HepG2 (cell line): ENCODE results near the gene PRR22. TPM values are rescaled to one million over a fixed set of nuclear protein-coding genes. Genes with fewer than 3 reads are reported as not detected.
A peak's percentile ranks its signal among the peaks of the same experiment; 100 is the strongest.

Source experiments
- GATAD1 ChIP-seq: IDR thresholded peaks from 2 replicates; pipeline ENCODE4 v1.6.1; 2016; ENCODE audit warnings: missing genetic modification reagents, missing compliant biosample characterization
- HMG20B ChIP-seq: conservative IDR thresholded peaks from 2 replicates; pipeline ENCODE4 v1.6.1; 2016; ENCODE audit warnings: missing genetic modification reagents, missing compliant biosample characterization
- MAZ ChIP-seq, 2 experiments: sonication (generic) in 1 of 2; formaldehyde crosslinking in 1 of 2; IDR thresholded peaks; 2 replicates each; pipeline versions ENCODE4 v1.5.0 to v1.6.1; 2012 to 2020; ENCODE audit warnings: low read depth in 2 of 2, mild to moderate bottlenecking in 2 of 2, borderline replicate concordance in 1 of 2, improper control_type of control experiment in 1 of 2, low read length in 1 of 2, missing genetic modification reagents in 1 of 2, moderate library complexity in 1 of 2
- POLR2AphosphoS5 ChIP-seq: IDR thresholded peaks from 2 replicates; pipeline ENCODE4 v1.6.1; 2012; ENCODE audit warnings: low read depth, low read length
- ZNF318 ChIP-seq: sonication (generic); formaldehyde crosslinking; IDR thresholded peaks from 2 replicates; pipeline ENCODE4 v1.4.0; 2020; ENCODE audit warnings: mild to moderate bottlenecking, missing genetic modification reagents
- ZNF326 ChIP-seq: sonication (generic); formaldehyde crosslinking; IDR thresholded peaks from 2 replicates; pipeline ENCODE4 v1.4.0; 2020; ENCODE audit warnings: missing genetic modification reagents, borderline replicate concordance
- ZNF546 ChIP-seq: sonication (generic); formaldehyde crosslinking; conservative IDR thresholded peaks from 2 replicates; pipeline ENCODE4 v1.8.1; 2023; ENCODE audit warnings: mild to moderate bottlenecking, missing genetic modification reagents
- ZNF768 ChIP-seq: sonication (generic); formaldehyde crosslinking; IDR thresholded peaks from 2 replicates; pipeline ENCODE4 v1.4.0; 2020; ENCODE audit warnings: missing genetic modification reagents
- polyA plus RNA-seq, 8 experiments: library from polyadenylated mRNA; depleted of rRNA in 3 of 8; stranded (reverse) in 7 of 8; unstranded in 1 of 8; fragments of >200 nt; fragmentation: Illumina TruSeq in 4 of 8; extraction: Trizol in 4 of 8; gene quantifications; 2 replicates each; pipeline versions ENCODE4 v1.2.1 to v1.2.3, GENCODE V29; 2011 to 2016; ENCODE audit warnings: low read depth in 4 of 8, missing spikeins in 1 of 8, mixed read lengths in 1 of 8; ENCODE audit not compliant: insufficient read depth in 1 of 8
- total RNA-seq, 5 experiments: library from RNA; depleted of rRNA; stranded (reverse); fragments of >200 nt; fragmentation: Illumina TruSeq; extraction: Trizol; gene quantifications; 2 replicates each; pipeline ENCODE4 v1.2.3, GENCODE V29; 2016; ENCODE audit warnings: low read depth in 1 of 5
- TF ChIP-seq, protein P1 (sequence below): IDR thresholded peaks from 2 replicates; pipeline ENCODE4 v1.6.1; 2012; ENCODE audit warnings: low read depth, low read length, improper control_type of control experiment
- TF ChIP-seq, protein P2 (sequence below): sonication (generic); formaldehyde crosslinking; IDR thresholded peaks from 2 replicates; pipeline ENCODE4 v1.4.0; 2020; ENCODE audit warnings: missing genetic modification reagents, mild to moderate bottlenecking, borderline replicate concordance
- TF ChIP-seq, protein P3 (sequence below): sonication (generic); formaldehyde crosslinking; IDR thresholded peaks from 2 replicates; pipeline ENCODE4 v1.5.0; 2020; ENCODE audit warnings: mild to moderate bottlenecking, missing genetic modification reagents, borderline replicate concordance

Gene PRR22
- total and polyA plus RNA-seq, 2 of the 13 experiments (the other 11 are each of a cell fraction or from before 2014, with no cell fraction given): 0.84 to 2.3 TPM

DNA sequence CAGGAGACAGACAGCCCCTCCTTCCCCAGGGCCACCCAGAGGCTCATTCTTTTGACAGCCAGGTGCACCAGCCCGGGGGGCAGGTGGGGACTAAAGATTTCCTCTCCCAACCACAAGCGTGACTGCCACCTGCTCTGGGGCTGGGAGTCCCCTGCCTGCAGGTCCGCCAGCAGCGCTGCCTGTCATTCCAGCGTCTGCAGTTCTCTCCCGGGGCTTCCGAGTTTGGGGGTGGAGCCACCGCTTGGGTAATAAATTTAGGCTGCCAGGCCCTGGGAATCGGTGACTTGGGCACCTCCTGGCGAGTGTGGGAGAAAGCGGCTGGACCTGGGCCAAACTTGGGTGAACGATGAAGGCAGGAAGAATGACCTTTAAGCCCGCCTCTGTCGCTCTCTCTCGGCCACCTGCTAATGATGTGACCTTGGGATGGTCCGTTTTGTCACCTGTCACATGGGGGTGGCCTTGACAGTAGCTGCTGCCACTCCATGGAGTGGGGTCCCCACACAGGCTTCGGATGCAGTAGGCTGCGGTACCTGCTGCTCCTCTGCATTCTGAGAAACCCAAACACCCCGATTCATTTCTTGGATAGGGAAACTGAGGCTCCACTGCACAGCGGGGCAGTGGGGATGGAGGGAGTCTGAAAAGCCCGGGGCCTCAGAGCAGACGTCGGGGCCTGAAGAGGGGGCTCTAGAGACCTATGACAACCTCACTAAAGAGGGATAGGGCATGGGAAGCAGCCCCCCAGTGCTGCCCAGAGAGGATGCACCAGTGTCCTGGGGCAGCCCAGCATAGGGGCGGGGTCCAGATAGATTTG is 42.2 kb upstream of the PRR22 start (continued):
- TF ChIP-seq HMG20B (CRISPR knock-in tag): no peak; the same call in 1 of the 2 replicates
- no peak for TF ChIP-seq ZNF326 (CRISPR knock-in tag)
- TF ChIP-seq POLR2AphosphoS5: peak; percentile 34; the same call in 1 of the 2 replicates
- no peak for TF ChIP-seq ZNF546
- TF ChIP-seq ZNF768 (CRISPR knock-in tag): peak; percentile 99
- 0 out of 2 replicates have a peak, but pooled peaks have one; percentile 16 for TF ChIP-seq ZNF318 (CRISPR knock-in tag)
- TF ChIP-seq GATAD1 (CRISPR knock-in tag): peak; percentile 48; the same call in 1 of the 2 replicates
- TF ChIP-seq, protein P1, sequence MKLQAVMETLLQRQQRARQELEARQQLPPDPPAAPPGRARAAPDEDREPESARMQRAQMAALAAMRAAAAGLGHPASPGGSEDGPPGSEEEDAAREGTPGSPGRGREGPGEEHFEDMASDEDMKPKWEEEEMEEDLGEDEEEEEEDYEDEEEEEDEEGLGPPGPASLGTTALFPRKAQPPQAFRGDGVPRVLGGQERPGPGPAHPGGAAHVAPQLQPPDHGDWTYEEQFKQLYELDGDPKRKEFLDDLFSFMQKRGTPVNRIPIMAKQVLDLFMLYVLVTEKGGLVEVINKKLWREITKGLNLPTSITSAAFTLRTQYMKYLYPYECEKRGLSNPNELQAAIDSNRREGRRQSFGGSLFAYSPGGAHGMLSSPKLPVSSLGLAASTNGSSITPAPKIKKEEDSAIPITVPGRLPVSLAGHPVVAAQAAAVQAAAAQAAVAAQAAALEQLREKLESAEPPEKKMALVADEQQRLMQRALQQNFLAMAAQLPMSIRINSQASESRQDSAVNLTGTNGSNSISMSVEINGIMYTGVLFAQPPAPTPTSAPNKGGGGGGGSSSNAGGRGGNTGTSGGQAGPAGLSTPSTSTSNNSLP: no peak
- TF ChIP-seq, protein P2, sequence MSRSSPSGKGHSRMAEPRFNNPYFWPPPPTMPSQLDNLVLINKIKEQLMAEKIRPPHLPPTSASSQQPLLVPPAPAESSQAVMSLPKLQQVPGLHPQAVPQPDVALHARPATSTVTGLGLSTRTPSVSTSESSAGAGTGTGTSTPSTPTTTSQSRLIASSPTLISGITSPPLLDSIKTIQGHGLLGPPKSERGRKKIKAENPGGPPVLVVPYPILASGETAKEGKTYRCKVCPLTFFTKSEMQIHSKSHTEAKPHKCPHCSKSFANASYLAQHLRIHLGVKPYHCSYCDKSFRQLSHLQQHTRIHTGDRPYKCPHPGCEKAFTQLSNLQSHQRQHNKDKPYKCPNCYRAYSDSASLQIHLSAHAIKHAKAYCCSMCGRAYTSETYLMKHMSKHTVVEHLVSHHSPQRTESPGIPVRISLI (CRISPR knock-in tag): no peak
- TF ChIP-seq, protein P3, sequence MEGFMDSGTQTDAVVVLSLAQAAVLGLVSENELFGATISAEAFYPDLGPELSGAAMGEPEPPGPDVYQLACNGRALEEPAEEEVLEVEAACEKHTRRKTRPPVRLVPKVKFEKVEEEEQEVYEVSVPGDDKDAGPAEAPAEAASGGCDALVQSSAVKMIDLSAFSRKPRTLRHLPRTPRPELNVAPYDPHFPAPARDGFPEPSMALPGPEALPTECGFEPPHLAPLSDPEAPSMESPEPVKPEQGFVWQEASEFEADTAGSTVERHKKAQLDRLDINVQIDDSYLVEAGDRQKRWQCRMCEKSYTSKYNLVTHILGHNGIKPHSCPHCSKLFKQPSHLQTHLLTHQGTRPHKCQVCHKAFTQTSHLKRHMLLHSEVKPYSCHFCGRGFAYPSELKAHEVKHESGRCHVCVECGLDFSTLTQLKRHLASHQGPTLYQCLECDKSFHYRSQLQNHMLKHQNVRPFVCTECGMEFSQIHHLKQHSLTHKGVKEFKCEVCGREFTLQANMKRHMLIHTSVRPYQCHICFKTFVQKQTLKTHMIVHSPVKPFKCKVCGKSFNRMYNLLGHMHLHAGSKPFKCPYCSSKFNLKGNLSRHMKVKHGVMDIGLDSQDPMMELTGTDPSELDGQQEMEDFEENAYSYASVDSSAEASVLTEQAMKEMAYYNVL: no peak
- TF ChIP-seq MAZ (IDR thresholded peaks at IDR 0.05; ENCODE audit: borderline replicate concordance, low read depth, low read length): no peak
- peak; percentile 49; the same call in 1 of the 2 replicates for TF ChIP-seq MAZ (CRISPR knock-in tag; IDR thresholded peaks at IDR 0.05; ENCODE audit: low read depth)
